ENCODE results near the gene SOX18. TPM values are rescaled to one million over a fixed set of nuclear protein-coding genes. Genes with fewer than 3 reads are reported as not detected.

SOX18 gene
- total RNA-seq, 3 donors from 2014 or later: 4.7 to 20.0 (median 12.6) TPM

GRCh38 chr20:64071341-64072332, 22.2 kb upstream of the SOX18 start:
- Histone ChIP-seq H3K36me3 (ENCODE audit: low read depth) (no peaks in the 10 kb centered on the region), H3K9me3 (no peaks in the 10 kb centered on the region), H3K4me1 (ENCODE audit: low read depth) (no peaks in the 10 kb centered on the region), H3K4me3 (no peak overlapping the region)
- intact Hi-C loops (cut with DNase I, micrococcal nuclease): no loop called here
- TF ChIP-seq CTCF (IDR thresholded peaks at IDR 0.05): no peak
- no peak for DNase-seq
- no peak for ATAC-seq

- no peak for TF ChIP-seq CTCF (IDR thresholded peaks at IDR 0.05)
- intact Hi-C loops (cut with DNase I, micrococcal nuclease): no loop called here
- H3K36me3 ChIP-seq (ENCODE audit: low read depth): no peaks in the 10 kb centered on the region
- no peak overlapping the region for H3K4me3 ChIP-seq
- DNase-seq: no peak
- no peak for ATAC-seq
- H3K4me1 ChIP-seq (ENCODE audit: low read depth): no peaks in the 10 kb centered on the region
- no peaks in the 10 kb centered on the region for H3K9me3 ChIP-seq
Measured at GRCh38 chr20:64070244-64070993, 21.0 kb upstream of the SOX18 start.

- H3K9me3 ChIP-seq: no peaks in the 10 kb centered on the region
- DNase-seq (no peak), ATAC-seq (no peak)
- peak; percentile 49 for TF ChIP-seq CTCF (IDR thresholded peaks at IDR 0.05)
- no peaks in the 10 kb centered on the region for H3K4me1 ChIP-seq (ENCODE audit: low read depth)
- intact Hi-C loops (cut with DNase I, micrococcal nuclease): no loop called here
- no peaks in the 10 kb centered on the region for H3K36me3 ChIP-seq (ENCODE audit: low read depth)
- no peak overlapping the region for H3K4me3 ChIP-seq
Measured at GRCh38 chr20:64069614-64070243, 20.3 kb upstream of the SOX18 start.

- H3K9me3 ChIP-seq: no peaks in the 10 kb centered on the region
- intact Hi-C loops (cut with DNase I, micrococcal nuclease): no loop called here
- DNase-seq (no peak), ATAC-seq (no peak)
- H3K4me3 ChIP-seq: no peak overlapping the region
- TF ChIP-seq CTCF (IDR thresholded peaks at IDR 0.05): no peak
- H3K36me3 ChIP-seq (ENCODE audit: low read depth): no peaks in the 10 kb centered on the region
- H3K4me1 ChIP-seq (ENCODE audit: low read depth): no peaks in the 10 kb centered on the region
Measured at GRCh38 chr20:64069209-64069613, 19.8 kb upstream of the SOX18 start.

GRCh38 chr20:64068386-64069208, 19.2 kb upstream of the SOX18 start:
- Histone ChIP-seq H3K4me3 (no peak overlapping the region), H3K9me3 (no peaks in the 10 kb centered on the region), H3K36me3 (ENCODE audit: low read depth) (no peaks in the 10 kb centered on the region), H3K4me1 (ENCODE audit: low read depth) (no peaks in the 10 kb centered on the region)
- intact Hi-C loops (cut with DNase I, micrococcal nuclease): no loop called here
- ATAC-seq (no peak), DNase-seq (no peak)
- no peak for TF ChIP-seq CTCF (IDR thresholded peaks at IDR 0.05)

All from mucosa of descending colon (tissue), 3 donors.